GM18867 (cell line): Measurements from ENCODE around the gene ARHGEF12.

Experiments
- ATAC-seq: cut with Tn5 transposase; IDR thresholded peaks from one replicate; pipeline ENCODE4 v1.9.1; 2021; ENCODE audit warnings: mild to moderate bottlenecking, moderate library complexity; ENCODE audit not compliant: unreplicated experiment

Gene ARHGEF12

DNA sequence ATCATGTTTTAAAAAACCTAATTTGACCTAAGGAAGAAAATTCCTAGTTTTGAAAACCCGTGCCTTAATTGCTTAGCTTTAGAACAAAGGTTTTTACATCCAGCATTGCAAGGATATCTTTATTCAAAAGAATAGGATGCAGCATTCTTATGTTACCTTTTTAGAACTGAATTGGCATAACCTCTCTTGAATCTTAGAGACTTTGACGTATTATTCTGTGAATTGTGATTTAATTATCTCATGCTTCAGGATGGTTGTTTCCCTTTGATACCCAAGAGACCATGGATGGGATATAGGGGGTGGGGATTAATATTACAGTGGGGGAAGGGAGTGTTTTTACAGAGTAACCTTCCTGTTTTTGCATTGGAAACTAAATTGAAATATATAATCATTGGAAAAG, 49.4 kb downstream of the ARHGEF12 start:
- ATAC-seq: no peak

- ATAC-seq: no peak
These were observed 50.1 kb downstream of the ARHGEF12 start for GRCh38 chr11:120386318-120386717.

DNA sequence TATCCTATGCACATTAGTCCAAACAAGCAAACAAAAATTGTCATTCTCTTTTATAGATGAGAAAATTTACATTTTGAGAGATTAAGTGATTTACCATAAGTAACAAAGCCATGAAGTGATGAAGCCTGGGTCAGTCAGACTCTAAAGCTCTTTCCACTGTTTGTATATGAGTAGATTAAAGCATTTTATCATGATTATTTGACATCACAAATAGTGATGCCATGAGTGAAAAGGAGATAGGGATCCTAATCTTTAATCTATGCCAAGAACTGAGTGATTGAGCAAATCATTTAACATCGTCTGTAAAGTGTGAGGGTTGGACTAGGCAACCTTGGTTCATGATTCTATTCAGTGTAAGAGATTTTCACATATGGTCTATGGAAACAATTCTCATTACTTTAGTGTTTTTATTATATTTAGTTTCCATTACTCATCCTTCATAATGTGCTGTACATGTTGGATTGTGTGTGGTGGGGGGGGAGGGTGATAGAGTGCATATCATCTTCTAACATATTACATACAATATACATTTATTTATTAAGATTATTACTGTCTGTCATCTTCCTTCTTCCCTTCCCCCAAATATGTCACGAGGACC, 50.7 kb downstream of the ARHGEF12 start:
- no peak for ATAC-seq

GRCh38 chr11:120388261-120388660, 52.0 kb downstream of the ARHGEF12 start:
- no peak for ATAC-seq

- no peak for ATAC-seq
These were observed 53.7 kb downstream of the ARHGEF12 start for GRCh38 chr11:120389693-120390584.

GRCh38 chr11:120390585-120390922, 54.3 kb downstream of the ARHGEF12 start:
- no peak for ATAC-seq

GRCh38 chr11:120391292-120391691, 55.1 kb downstream of the ARHGEF12 start:
- no peak for ATAC-seq

DNA sequence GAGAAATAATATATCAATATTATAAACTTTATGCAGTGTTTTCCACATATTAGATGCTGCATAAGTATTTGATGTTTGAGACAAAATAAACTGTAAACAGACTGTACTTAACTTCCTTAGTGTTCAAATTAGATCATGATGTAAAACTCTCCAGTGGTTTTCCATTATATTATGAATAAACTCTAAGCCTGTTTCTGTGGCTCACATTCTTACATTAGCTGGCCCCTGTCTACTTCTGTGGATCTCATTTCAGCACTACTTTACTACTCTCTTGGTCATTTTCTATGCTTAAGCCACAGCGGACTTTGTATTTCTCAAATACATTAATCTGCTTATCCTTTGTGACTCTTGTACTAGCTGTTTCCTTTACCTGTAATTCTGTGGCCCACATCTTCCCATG, 55.6 kb downstream of the ARHGEF12 start:
- ATAC-seq: no peak

- no peak for ATAC-seq
These were observed 56.1 kb downstream of the ARHGEF12 start for GRCh38 chr11:120392314-120392713.

GRCh38 chr11:120392793-120393192, 56.6 kb downstream of the ARHGEF12 start:
- ATAC-seq: no peak

- no peak for ATAC-seq
These were observed 57.9 kb downstream of the ARHGEF12 start for GRCh38 chr11:120394119-120394518.

DNA sequence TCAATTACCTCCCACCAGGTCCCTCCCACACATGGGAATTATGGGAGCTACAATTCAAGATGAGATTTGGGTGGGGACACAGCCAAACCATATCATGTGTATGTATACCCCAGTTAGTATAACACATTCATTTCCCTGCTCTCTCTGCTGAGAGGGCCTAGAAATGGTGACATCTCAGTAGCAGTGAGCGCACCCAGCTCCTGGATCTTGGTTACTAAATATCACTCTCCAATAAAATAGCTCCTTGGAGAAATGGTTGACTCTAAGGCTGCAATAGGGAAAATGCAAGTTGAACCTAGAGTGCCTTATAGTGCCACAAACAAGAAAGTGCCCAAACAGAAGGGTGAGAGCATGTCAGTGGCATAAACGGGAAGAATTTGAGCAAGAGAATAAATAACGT, 59.6 kb downstream of the ARHGEF12 start:
- no peak for ATAC-seq

DNA sequence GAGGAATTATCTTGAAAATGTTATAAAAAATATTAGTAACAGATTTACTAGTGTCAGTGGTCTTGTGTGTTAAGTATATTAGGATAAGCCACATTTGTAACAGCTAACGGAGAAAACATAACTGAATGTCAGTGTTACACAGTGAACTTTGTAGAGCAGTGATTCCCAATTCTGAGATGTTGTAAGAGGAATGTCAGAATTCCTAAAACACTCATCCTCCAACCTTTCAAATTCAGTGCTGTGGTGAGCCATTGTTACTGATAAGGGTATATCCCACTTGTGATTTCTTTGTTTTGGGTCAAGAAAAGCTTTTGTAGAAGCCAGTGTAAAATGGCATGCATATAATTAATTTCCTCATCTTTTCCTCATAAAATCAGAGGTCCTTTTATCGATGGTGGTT, 61.9 kb downstream of the ARHGEF12 start:
- no peak for ATAC-seq

- ATAC-seq: no peak
These were observed 63.1 kb downstream of the ARHGEF12 start for GRCh38 chr11:120399307-120399706.

- no peak for ATAC-seq
These were observed 64.6 kb downstream of the ARHGEF12 start for GRCh38 chr11:120400564-120401364.

- ATAC-seq: no peak
These were observed 65.3 kb downstream of the ARHGEF12 start for GRCh38 chr11:120401506-120401905.

GRCh38 chr11:120403966-120404365, 67.8 kb downstream of the ARHGEF12 start:
- ATAC-seq: no peak

GRCh38 chr11:120404495-120404894, 68.3 kb downstream of the ARHGEF12 start:
- ATAC-seq: no peak

DNA sequence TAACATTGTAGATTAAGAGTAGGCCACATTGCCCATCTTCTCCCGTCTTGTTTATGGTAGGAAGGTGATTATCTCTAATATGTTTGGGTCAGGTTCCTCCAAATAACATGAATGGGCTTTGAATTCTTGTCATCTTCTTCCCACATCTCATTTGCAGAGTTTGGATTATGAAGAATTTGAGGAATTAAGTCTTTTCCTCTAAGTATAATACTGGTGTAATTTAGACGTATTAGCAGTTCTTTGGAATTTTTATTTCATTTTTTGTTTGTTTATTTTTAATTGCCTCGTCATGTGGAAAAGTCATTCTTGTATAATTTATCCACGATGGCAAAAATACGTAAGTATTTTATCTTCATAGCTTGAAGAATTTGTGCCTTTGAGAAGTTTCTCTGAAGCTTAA, 73.4 kb downstream of the ARHGEF12 start:
- no peak for ATAC-seq

DNA sequence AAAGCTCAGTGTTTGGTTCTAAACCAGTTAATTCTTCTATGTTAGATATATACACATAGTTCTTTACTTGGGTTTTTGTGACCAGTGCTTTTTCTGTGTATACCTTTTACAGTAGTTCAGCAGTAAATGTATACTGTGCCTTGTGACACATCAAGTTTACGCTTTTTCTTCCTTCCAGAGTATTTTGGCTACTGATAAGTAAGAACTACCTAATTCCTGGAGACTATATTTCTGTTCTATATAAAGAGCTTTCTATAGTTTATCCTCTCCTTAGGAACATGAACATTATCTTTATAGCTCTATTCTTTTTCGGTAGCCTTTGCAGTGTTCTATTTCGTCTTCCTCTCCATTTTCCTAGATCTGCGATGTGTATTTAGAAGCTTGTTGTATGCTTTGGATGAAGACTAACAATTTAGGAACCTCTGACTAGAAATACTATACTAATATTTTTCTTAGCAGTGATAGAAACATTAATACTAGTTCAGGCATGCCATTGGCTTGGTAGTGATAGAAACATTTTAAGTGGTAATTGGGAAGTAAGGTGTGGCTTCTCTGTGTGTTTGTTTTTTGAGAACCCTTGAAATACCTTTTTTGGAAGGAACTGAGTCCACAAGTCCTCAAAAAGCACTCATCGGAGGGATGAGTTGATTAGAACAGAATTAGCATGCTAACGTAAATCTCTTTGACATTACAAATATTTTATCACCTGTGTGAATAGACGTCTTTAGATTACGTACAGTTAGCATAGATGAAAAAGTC, 74.6 kb downstream of the ARHGEF12 start:
- no peak for ATAC-seq

DNA sequence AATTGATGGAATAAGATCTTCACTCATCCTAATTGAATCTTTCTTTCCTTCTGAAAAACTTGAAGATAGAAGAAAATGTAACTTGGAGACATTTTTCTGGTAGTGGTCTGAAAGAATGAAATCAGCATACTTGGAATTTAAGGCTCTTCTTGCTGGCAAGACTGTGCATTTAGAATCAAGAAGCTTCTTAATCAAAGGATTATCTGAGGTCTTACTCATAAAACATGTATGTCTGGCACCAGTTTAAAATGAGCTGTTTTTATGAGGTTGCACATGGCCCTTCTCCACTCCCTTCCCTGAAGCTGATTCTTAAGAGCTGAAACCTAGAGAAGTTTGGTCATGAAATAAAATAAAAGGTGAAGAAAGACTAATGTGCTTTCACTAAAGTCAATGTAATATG, 77.3 kb downstream of the ARHGEF12 start:
- ATAC-seq: no peak
